NCI-H446 (cell line): ENCODE data around the gene CARMIL1.

ENCODE experiments used
- DNase-seq, 2 experiments: peaks; one replicate each; lab custom pipeline; 2025; lab: John Stamatoyannopoulos, UW

The CARMIL1 gene

GRCh38 chr6:25477006-25477590, 197.9 kb downstream of the CARMIL1 start:
- no peak for DNase-seq

GRCh38 chr6:25478973-25479372, 199.8 kb downstream of the CARMIL1 start:
- DNase-seq, result no peak

GRCh38 chr6:25481267-25481666, 202.1 kb downstream of the CARMIL1 start:
- no peak for DNase-seq

- peak in 1 of 2 experiments; percentile 6 for DNase-seq
Measured at GRCh38 chr6:25482996-25483395, 203.8 kb downstream of the CARMIL1 start.

GRCh38 chr6:25483943-25484342, 204.8 kb downstream of the CARMIL1 start:
- no peak for DNase-seq

- DNase-seq, result no peak
Measured at GRCh38 chr6:25484900-25485299, 205.7 kb downstream of the CARMIL1 start.

- DNase-seq, result peak; percentile 84 to 87
Measured at GRCh38 chr6:25485821-25486534, 206.8 kb downstream of the CARMIL1 start.

GRCh38 chr6:25486550-25486949, 207.4 kb downstream of the CARMIL1 start:
- DNase-seq, result peak in 1 of 2 experiments; percentile 6

- no peak for DNase-seq
Measured at GRCh38 chr6:25487012-25487411, 207.8 kb downstream of the CARMIL1 start.

- DNase-seq, result no peak
Measured at GRCh38 chr6:25488156-25488555, 209.0 kb downstream of the CARMIL1 start.

GRCh38 chr6:25489399-25489798, 210.2 kb downstream of the CARMIL1 start:
- no peak for DNase-seq

- peak; percentile 67 to 88 for DNase-seq
Measured at GRCh38 chr6:25490018-25490801, 211.0 kb downstream of the CARMIL1 start.

- DNase-seq, result no peak
Measured at GRCh38 chr6:25492951-25493350, 213.8 kb downstream of the CARMIL1 start.

GRCh38 chr6:25494469-25494868, 215.3 kb downstream of the CARMIL1 start:
- no peak for DNase-seq

- DNase-seq, result no peak
Measured at GRCh38 chr6:25497383-25498040, 218.3 kb downstream of the CARMIL1 start.

GRCh38 chr6:25498505-25498904, 219.3 kb downstream of the CARMIL1 start:
- no peak for DNase-seq

GRCh38 chr6:25499615-25500235, 220.6 kb downstream of the CARMIL1 start:
- no peak for DNase-seq

GRCh38 chr6:25503686-25504085, 224.5 kb downstream of the CARMIL1 start:
- no peak for DNase-seq

- DNase-seq, result no peak
Measured at GRCh38 chr6:25504661-25505060, 225.5 kb downstream of the CARMIL1 start.

- DNase-seq, result no peak
Measured at GRCh38 chr6:25506020-25506419, 226.8 kb downstream of the CARMIL1 start.

GRCh38 chr6:25508051-25508450, 228.9 kb downstream of the CARMIL1 start:
- DNase-seq, result no peak

GRCh38 chr6:25511376-25511775, 232.2 kb downstream of the CARMIL1 start:
- DNase-seq, result no peak
